GM21529 (cell line): ENCODE measurements around the gene FAM219A.
"Not testable (repeated sequence)": the region's sequence is repeated elsewhere in the genome, so short reads cannot be mapped to it uniquely, and the experiment has no call there.

ENCODE experiments used
- ATAC-seq: cut with Tn5 transposase; IDR thresholded peaks from one replicate; pipeline ENCODE4 v1.9.1; 2021; ENCODE audit not compliant: unreplicated experiment

FAM219A gene

DNA sequence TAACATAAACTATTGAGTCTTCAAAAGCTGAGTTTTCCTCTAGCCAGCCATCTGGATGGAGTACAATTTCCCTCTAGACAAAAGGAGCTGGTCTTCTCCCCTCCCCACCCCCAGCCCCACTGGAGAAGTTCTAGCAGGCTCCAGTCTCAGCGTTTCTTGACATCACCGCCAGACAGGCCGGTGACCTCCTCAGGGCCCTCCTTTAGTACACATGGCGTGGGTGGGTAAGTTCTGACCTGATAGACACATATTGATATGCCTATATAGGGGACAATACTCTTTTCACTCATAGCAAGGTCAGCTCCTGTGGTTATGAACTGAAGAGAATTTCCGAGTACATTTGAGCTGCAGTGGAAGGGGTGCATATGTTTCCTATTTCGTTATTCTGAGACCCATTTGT, 27.5 kb upstream of the FAM219A start:
- ATAC-seq, result no peak

DNA sequence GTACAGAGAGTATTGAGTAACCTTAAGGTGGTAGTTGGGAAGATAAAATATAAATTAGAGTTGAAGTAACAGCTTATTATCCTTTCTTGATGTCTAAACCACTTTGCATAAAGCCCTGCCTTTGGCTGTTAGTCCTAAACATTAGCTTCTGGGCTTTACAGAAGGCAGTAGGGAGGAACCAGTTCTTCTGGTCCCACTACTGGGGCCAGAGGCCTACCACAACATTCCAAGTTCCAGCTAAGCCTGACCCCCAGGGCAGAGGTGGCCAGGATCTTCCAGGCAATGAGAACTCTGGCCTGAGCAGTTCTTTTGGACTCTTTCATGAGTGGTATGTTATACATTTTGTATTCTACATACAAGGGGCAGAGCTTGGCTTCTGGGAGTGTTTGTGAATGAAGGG, 26.3 kb upstream of the FAM219A start:
- no peak for ATAC-seq

GRCh38 chr9:34482746-34483145, 24.4 kb upstream of the FAM219A start:
- ATAC-seq, result not testable (repeated sequence)

DNA sequence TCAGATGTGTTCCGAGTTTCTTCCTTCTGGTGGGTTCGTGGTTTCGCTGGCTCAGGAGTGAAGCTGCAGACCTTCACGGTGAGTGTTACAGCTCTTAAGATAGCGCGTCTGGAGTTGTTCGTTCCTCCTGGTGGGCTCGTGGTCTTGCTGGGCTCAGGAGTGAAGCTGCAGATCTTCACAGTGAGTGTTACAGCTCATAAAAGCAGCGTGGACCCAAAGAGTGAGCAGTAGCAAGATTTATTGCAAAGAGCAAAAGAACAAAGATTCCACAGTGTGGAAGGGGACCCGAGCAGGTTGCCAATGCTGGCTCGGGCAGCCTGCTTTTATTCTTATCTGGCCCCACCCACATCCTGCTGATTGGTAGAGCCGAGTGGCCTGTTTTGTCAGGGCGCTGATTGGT, 23.2 kb upstream of the FAM219A start:
- ATAC-seq, result not testable (repeated sequence)

GRCh38 chr9:34479431-34479866, 21.1 kb upstream of the FAM219A start:
- no peak for ATAC-seq

GRCh38 chr9:34477541-34477940, 19.2 kb upstream of the FAM219A start:
- no peak for ATAC-seq

DNA sequence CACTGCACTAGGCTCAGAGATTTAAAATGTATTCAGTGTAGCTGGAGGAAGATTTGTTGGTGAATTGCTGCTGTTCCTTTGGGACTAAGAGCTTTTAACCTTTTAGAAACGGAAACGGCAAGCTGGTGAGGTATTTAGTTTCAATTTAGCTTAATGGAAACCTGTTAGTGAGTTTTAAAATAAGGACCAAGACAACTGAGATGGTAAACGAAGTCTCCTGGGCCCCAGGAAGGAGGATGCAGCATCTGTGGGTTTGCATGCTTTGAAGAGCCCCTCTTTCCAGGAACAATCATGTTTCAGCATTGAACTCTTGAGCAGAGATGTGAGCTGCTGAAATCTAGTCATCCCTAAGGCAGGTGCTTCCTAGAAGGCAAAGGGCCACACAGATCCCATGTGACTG, 16.7 kb upstream of the FAM219A start:
- no peak for ATAC-seq

DNA sequence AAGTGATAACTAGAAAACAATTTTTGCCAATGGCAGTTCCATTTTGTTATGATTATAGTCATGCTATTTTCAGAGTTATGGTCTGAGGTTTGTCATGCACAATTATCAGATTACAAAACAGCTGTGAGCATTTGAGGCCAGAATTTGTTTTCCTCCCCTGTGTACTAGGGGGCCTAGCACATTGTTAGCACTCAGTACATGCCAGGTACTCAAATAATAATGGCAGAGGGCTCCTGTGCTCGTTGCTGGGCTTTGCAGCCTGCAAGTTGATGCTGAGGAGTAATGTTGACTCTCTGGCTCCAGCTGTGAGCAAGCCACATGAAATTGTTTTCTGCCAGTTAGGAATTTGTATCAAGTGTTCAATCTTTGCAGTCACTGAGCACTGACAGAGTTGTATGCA, 7.1 kb upstream of the FAM219A start:
- no peak for ATAC-seq

GRCh38 chr9:34464571-34464970, 6.2 kb upstream of the FAM219A start:
- no peak for ATAC-seq

DNA sequence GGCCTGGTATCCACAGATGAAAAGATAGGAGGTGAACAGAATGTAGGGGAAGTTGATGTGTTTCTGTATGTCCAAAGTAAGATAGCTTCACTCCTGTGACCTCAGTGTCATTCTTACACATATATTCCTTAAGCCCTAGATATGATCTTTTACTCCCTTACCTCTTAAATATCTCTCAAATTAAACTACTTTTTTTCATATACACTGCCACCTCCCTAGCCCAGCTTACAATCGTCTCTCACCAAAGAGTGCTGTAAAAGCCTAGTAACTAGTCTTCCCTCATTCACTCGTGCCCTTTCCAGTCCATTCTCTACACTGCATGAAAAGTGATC, 5.5 kb upstream of the FAM219A start:
- ATAC-seq, result no peak

GRCh38 chr9:34463098-34463900, 4.9 kb upstream of the FAM219A start:
- ATAC-seq, result no peak

- ATAC-seq, result no peak
Observed at GRCh38 chr9:34459941-34460340, 1.6 kb upstream of the FAM219A start.

DNA sequence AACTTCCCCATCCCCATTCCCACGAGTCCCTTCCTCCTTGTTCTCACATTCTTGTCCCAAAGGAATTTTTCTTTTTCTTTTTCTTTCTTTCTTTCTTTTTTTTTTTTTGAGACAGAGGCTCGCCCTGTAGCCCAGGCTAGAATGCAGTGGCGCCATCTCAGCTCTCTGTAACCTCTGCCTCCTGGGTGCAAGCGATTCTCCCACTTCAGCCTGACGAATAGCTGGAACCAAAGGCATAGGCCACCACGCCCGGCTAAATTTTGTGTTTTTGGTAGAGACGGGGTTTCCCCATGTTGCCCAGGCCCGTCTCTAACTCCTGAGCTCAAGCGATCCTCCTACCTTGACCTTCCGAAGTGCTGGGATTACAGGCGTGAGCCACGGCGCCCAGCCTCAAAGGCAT, 986 bp upstream of the FAM219A start:
- no peak for ATAC-seq

GRCh38 chr9:34458959-34459340, 580 bp upstream of the FAM219A start:
- ATAC-seq, result no peak

GRCh38 chr9:34457266-34458012, 931 bp downstream of the FAM219A start:
- no peak for ATAC-seq

DNA sequence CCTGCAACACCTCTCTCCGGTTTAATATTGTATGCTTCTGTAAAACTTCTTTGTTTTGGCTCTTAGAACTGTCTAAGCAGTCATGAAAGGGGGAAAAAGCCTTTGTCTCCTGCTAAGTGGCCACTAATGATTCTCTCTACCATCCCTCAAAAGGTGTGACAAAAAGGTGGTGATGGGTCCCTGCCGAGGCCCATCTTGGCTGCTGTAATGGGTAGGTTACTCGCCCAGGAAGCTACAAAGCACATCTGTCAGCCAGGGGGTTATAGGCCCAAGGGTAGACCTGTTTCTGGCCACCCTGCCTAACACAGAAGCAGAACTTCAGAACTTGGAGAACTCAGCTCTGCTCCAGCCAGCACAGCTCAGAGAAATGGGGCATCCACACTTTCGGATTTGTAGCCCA, 1.6 kb downstream of the FAM219A start:
- no peak for ATAC-seq

DNA sequence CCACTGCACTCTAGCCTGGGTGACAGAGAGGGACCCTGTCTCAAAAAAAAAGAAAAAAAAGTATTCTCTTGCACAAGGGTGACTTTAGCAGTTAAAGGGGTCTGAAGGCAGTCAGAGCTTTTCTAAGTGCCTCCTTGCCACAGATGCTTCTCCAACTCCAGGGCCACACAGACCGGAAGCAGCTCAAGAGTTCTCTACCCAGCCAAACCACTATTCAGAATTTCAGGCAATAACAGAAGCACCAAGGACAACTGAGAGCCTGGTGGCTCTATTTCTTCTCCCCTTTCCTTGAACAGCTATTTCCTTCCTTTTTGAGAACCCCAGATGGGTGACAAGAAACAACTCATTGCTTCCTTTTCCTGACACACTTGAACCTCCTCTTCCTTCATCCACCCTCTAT, 2.2 kb downstream of the FAM219A start:
- no peak for ATAC-seq

GRCh38 chr9:34454571-34455065, 3.8 kb downstream of the FAM219A start:
- ATAC-seq, result no peak

DNA sequence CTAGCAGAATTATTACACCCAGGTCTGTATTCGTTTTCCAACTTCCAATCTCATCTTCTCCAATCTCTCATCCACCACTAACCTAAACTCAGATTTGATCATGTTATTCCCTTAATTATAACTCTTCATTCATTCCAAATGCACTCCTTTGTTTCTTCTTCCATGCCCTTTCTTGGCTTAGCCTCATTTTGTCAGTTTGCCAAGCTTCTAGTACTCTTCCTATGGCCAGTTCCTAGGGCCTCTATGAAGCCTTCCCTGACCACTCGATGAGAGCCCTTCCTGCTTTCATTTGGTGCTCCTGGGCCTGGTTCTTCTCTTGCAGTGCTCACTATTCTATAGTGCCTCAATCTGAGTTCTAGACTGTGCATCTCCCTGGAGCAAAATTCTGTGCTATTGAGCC, 5.8 kb downstream of the FAM219A start:
- no peak for ATAC-seq

DNA sequence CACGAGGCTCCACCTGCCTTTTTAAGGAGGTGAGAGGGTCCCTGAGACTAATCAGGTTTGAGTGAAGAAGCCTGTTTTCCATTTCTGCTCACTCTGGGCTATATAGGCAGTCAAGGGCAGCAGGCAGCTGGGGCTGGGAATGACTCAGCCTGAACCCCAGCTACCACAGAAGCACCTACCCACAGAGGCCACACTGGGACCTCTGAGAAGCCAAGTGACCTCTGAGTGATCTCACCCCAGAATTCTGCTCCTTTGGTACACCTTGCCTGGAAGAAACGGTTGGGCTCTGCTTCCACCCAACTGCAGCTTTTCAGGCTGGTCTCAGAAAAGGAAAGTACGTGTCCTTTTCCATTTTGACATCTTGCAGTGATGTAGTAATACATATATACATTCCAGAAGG, 6.8 kb downstream of the FAM219A start:
- ATAC-seq, result peak; percentile 85

DNA sequence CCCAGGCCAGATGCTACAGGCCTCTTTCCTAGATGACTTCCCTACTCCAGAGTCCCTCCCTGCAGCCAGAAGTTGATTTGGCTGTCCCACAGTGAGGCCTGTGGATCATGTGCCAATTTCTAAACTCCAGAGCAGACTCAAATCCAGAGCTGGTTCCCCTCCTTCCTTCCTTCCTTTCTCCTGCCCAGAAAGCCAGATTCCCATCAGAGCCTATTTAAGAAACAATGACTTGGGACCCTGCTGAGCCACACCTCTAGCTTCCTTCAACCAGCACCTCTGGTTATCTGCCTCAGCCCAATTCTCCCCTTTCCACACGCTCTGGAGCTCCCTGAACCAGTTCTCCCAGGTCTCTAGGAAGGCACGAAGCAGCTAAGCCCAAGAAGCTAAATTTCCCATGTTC, 7.2 kb downstream of the FAM219A start:
- no peak for ATAC-seq

DNA sequence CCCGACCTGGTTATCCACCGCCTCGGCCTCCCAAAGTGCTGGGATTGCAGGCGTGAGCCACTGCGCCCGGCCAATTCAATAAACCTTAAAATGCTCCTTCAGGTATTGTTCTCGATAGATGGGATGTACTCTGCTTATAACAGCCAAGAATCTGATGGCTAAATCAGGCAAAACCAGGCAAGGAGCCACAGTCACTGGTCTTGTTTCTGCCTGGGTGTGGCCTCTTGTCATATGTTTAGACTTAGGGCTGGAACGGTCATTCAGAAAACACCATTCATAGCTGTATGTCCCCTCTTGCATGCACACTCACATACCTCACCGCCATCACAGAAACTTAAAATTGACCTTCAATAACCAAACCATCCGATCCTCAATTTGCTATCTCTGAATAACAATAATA, 7.7 kb downstream of the FAM219A start:
- no peak for ATAC-seq
